Thymus (tissue), 11 donors: ENCODE results near the gene TRIM46. TPM values are rescaled to one million over a fixed set of nuclear protein-coding genes. Genes with fewer than 3 reads are reported as not detected.

Source experiments
- DNase-seq, 9 donors: peaks; one replicate each; pipeline ENCODE4 v3.0.0-alpha.2; 2013; ENCODE audit warnings: low spot score in 9 of 9, low read depth in 6 of 9, missing footprints in 1 of 9
- H3K27ac ChIP-seq, 2 donors: one replicate each; pipeline ENCODE4 v1.5.1; 2013; ENCODE audit warnings: control low read depth in 1 of 2, low read depth in 1 of 2, low read length in 1 of 2, mild to moderate bottlenecking in 1 of 2, moderate library complexity in 1 of 2
- H3K27me3 ChIP-seq, 2 donors: one replicate each; pipeline ENCODE4 v1.5.1; 2013; ENCODE audit warnings: low read length in 1 of 2; ENCODE audit not compliant: control insufficient read depth in 2 of 2, insufficient read depth in 1 of 2
- H3K36me3 ChIP-seq, 2 donors: one replicate each; pipeline ENCODE4 v1.5.1; 2013; ENCODE audit warnings: low read length in 1 of 2, mild to moderate bottlenecking in 1 of 2, moderate library complexity in 1 of 2; ENCODE audit not compliant: control insufficient read depth in 2 of 2, insufficient read depth in 2 of 2
- H3K4me1 ChIP-seq, 2 donors: one replicate each; pipeline ENCODE4 v1.5.1; 2013; ENCODE audit warnings: low read length in 2 of 2; ENCODE audit not compliant: control insufficient read depth in 2 of 2, insufficient read depth in 2 of 2
- H3K4me3 ChIP-seq, 2 donors: one replicate each; pipeline ENCODE4 v1.5.1; 2013; ENCODE audit warnings: low read length in 2 of 2, control low read depth in 1 of 2, mild to moderate bottlenecking in 1 of 2
- H3K9me3 ChIP-seq, 2 donors: one replicate each; pipeline ENCODE4 v1.5.1; 2013; ENCODE audit warnings: low read length in 1 of 2, mild to moderate bottlenecking in 1 of 2; ENCODE audit not compliant: control insufficient read depth in 2 of 2, insufficient read depth in 1 of 2
- WGBS: extraction: QIAGEN DNeasy Blood & Tissue Kit; methylation state at CpG from one replicate; pipeline ENCODE4 v1.1.7; 2013; 5-methylcytosine and 5-hydroxymethylcytosine counted together
- polyA plus RNA-seq: library from polyadenylated mRNA; stranded (reverse); fragments of 200-250 nt; gene quantifications from one replicate; pipeline ENCODE4 v1.2.3, GENCODE V29; 2013
- total RNA-seq: library from RNA; stranded (reverse); fragments of 120-200 nt; gene quantifications from one replicate; pipeline ENCODE4 v1.2.4, GENCODE V29; 2013
- donor health status: healthy.

The TRIM46 gene
- total and polyA plus RNA-seq, 2 donors = 1.9 to 4.3 TPM

- H3K9me3 ChIP-seq = peaks cover 0 to 6% of the 10 kb centered on the region in 2 donors
- WGBS = 95% methylated on average over 12 of the region's 12 CpGs
- peaks cover 30 to 34% of the 10 kb centered on the region in 2 donors for H3K36me3 ChIP-seq
- H3K27ac ChIP-seq = peak overlapping the region in 1 of 2 donors; percentile 17
- H3K4me1 ChIP-seq = peaks cover 22 to 47% of the 10 kb centered on the region in 2 donors
- DNase-seq = no peak
- H3K4me3 ChIP-seq = no peak overlapping the region
- peaks cover 0 to 7% of the 10 kb centered on the region in 2 donors for H3K27me3 ChIP-seq
These were observed 1.8 kb downstream of the TRIM46 start for GRCh38 chr1:155175281-155175926.

GRCh38 chr1:155175927-155176371 is 2.3 kb downstream of the TRIM46 start:
- Histone ChIP-seq H3K4me1 (peaks cover 22 to 47% of the 10 kb centered on the region in 2 donors), H3K36me3 (peaks cover 26 to 32% of the 10 kb centered on the region in 2 donors), H3K27ac (peak overlapping the region in 1 of 2 donors; percentile 49), H3K9me3 (peaks cover 0 to 6% of the 10 kb centered on the region in 2 donors), H3K4me3 (no peak overlapping the region), H3K27me3 (peaks cover 0 to 7% of the 10 kb centered on the region in 2 donors)
- WGBS = 94% methylated on average over 9 of the region's 9 CpGs
- no peak for DNase-seq

- Histone ChIP-seq H3K27me3 (peaks cover 0 to 7% of the 10 kb centered on the region in 2 donors), H3K9me3 (peaks cover 0 to 6% of the 10 kb centered on the region in 2 donors), H3K27ac (peak overlapping the region in 1 of 2 donors; percentile 49), H3K4me1 (peaks cover 22 to 47% of the 10 kb centered on the region in 2 donors), H3K36me3 (peaks cover 26 to 32% of the 10 kb centered on the region in 2 donors), H3K4me3 (no peak overlapping the region)
- 64% methylated on average over 8 of the region's 8 CpGs for WGBS
- DNase-seq = peak in 7 of 9 donors; percentile 62 to 90 (median 83)
These were observed 3.0 kb downstream of the TRIM46 start for GRCh38 chr1:155176544-155177071.

GRCh38 chr1:155177192-155177917 is 3.7 kb downstream of the TRIM46 start:
- no peak overlapping the region for H3K4me3 ChIP-seq
- H3K4me1 ChIP-seq = peaks cover 18 to 43% of the 10 kb centered on the region in 2 donors
- H3K36me3 ChIP-seq = peaks cover 26 to 32% of the 10 kb centered on the region in 2 donors
- H3K27me3 ChIP-seq = peaks cover 0 to 7% of the 10 kb centered on the region in 2 donors
- 95% methylated on average over 11 of the region's 11 CpGs for WGBS
- H3K9me3 ChIP-seq = peaks cover 0 to 6% of the 10 kb centered on the region in 2 donors
- DNase-seq = no peak
- no peak overlapping the region for H3K27ac ChIP-seq

- Histone ChIP-seq H3K9me3 (peaks cover 0 to 6% of the 10 kb centered on the region in 2 donors), H3K36me3 (peaks cover 26 to 32% of the 10 kb centered on the region in 2 donors), H3K27ac (no peak overlapping the region), H3K4me3 (no peak overlapping the region), H3K4me1 (peaks cover 16 to 40% of the 10 kb centered on the region in 2 donors), H3K27me3 (peaks cover 0 to 7% of the 10 kb centered on the region in 2 donors)
- no peak for DNase-seq
- WGBS = over 99% methylated on average over 9 of the region's 9 CpGs
These were observed 4.3 kb downstream of the TRIM46 start for GRCh38 chr1:155177918-155178281.

GRCh38 chr1:155178441-155179111 is 4.9 kb downstream of the TRIM46 start:
- no peak for DNase-seq
- H3K4me3 ChIP-seq = no peak overlapping the region
- WGBS = 96% methylated on average over 30 of the region's 30 CpGs

GRCh38 chr1:155179112-155180031 is 5.7 kb downstream of the TRIM46 start:
- H3K4me1 ChIP-seq = peaks cover 12 to 28% of the 10 kb centered on the region in 2 donors
- DNase-seq = no peak
- H3K36me3 ChIP-seq = peaks cover 26 to 37% of the 10 kb centered on the region in 2 donors
- no peak overlapping the region for H3K27ac ChIP-seq
- peaks cover 0 to 6% of the 10 kb centered on the region in 2 donors for H3K9me3 ChIP-seq
- no peak overlapping the region for H3K4me3 ChIP-seq
- WGBS = 97% methylated on average over 31 of the region's 31 CpGs
- H3K27me3 ChIP-seq = peaks cover 0 to 3% of the 10 kb centered on the region in 2 donors

More at GRCh38 chr1:155178441-155179111, 4.9 kb downstream of the TRIM46 start:
- peaks cover 0 to 6% of the 10 kb centered on the region in 2 donors for H3K9me3 ChIP-seq
- H3K27me3 ChIP-seq = peaks cover 0 to 7% of the 10 kb centered on the region in 2 donors
- no peak overlapping the region for H3K27ac ChIP-seq
- H3K4me1 ChIP-seq = peaks cover 14 to 36% of the 10 kb centered on the region in 2 donors
- peaks cover 26 to 33% of the 10 kb centered on the region in 2 donors for H3K36me3 ChIP-seq
